Pancreas (tissue), 10 donors: Measurements from ENCODE around the gene VPS51. TPM values are rescaled to one million over a fixed set of nuclear protein-coding genes. Genes with fewer than 3 reads are reported as not detected.

ENCODE experiments used
- ATAC-seq, 4 donors: fragments of 200-7000 bp; cut with Tn5 transposase; one replicate each; pipeline versions ENCODE4 v1.8.0 to v1.9.1; 2020; ENCODE audit warnings: mild to moderate bottlenecking in 4 of 4, moderate library complexity in 4 of 4
- DNase-seq, 6 donors: peaks; one replicate each; pipeline ENCODE4 v3.0.0-alpha.2; 2020
- FAIRE-seq: peaks from 2 replicates; lab custom pipeline; 2012; peaks lifted over from hg19 to GRCh38; lab: Jason Lieb, UNC
- H3K27ac ChIP-seq, 4 donors: fragments of 200-600 bp; sonication (generic); 1 replicate in 3 of 4; 2 replicates in 1 of 4; pipeline versions ENCODE4 v1.5.0 to v1.8.0; 2020
- H3K27me3 ChIP-seq, 4 donors: fragments of 200-600 bp; one replicate each; pipeline ENCODE4 v1.8.0; 2021
- H3K36me3 ChIP-seq, 3 donors: fragments of 200-600 bp; sonication (generic) in 1 of 3; one replicate each; pipeline versions ENCODE4 v1.5.0 to v1.8.0; 2020 to 2021
- H3K4me1 ChIP-seq, 3 donors: fragments of 200-600 bp; one replicate each; pipeline ENCODE4 v1.8.0; 2021
- H3K4me3 ChIP-seq, 4 donors: fragments of 200-600 bp; sonication (generic) in 2 of 4; one replicate each; pipeline versions ENCODE4 v1.5.0 to v1.8.0; 2020 to 2021
- H3K9me3 ChIP-seq, 4 donors: fragments of 200-600 bp; one replicate each; pipeline ENCODE4 v1.8.0; 2021
- CTCF ChIP-seq, 4 donors: fragments of 200-600 bp; sonication (generic) in 3 of 4; IDR thresholded peaks; one replicate each; pipeline versions ENCODE4 v1.5.0 to v1.8.0; 2021; ENCODE audit warnings: antibody characterized with exemption in 4 of 4
- WGBS, 2 donors: extraction: QIAGEN DNeasy Blood & Tissue Kit; methylation state at CpG; one replicate each; pipeline ENCODE4 v1.1.7; 2013; 5-methylcytosine and 5-hydroxymethylcytosine counted together
- intact Hi-C, 3 donors: fragments of 100-400 bp; cut with DNase I; formaldehyde crosslinking; loops; one replicate each; pipeline versions ENCODE4 v1.11.1 to v1.14.2; 2022
- polyA plus RNA-seq, 2 donors: library from polyadenylated mRNA; stranded (reverse); fragments of 200-250 nt; gene quantifications; one replicate each; pipeline ENCODE4 v1.2.3, GENCODE V29; 2013
- total RNA-seq, 6 donors: library from RNA; stranded (reverse); fragmentation: NEBNext Ultra II Directional in 4 of 6; extraction: Animal tissue kit (Norgen Biotek cat#: 25700) in 4 of 6; gene quantifications; one replicate each; pipeline versions ENCODE4 v1.2.1 to v1.2.4, GENCODE V29; 2021 to 2023
- donor health status: healthy with polysubstance abuse.
- donor health status: DM: no; HTN: no; CAD: no; lungs with moderate emphysema.
- donor health status: DM: no; HTN: no; CAD: no.
- donor health status: control.
- donor health status: control.
- donor health status: Bipolar disorder and iron deficiency.
- donor health status: DM: yes; HTN: yes; CAD: no.
- donor health status: DM: no; HTN: no; CAD: no.
- donor health status: DM: no; HTN: no; CAD: no.
- donor health status: DM: yes; HTN: yes; CAD: no.

Gene VPS51
- total and polyA plus RNA-seq, 8 donors: 85.4 to 179 (median 130) TPM

GRCh38 chr11:65065851-65066250 is 30.2 kb upstream of the VPS51 start:
- TF ChIP-seq CTCF (IDR thresholded peaks at IDR 0.05): no peak
- Histone ChIP-seq H3K27me3 (no peaks in the 10 kb centered on the region), H3K4me3 (no peak overlapping the region), H3K4me1 (no peaks in the 10 kb centered on the region), H3K9me3 (no peaks in the 10 kb centered on the region), H3K36me3 (no peaks in the 10 kb centered on the region), H3K27ac (no peak overlapping the region)
- ATAC-seq: no peak
- intact Hi-C loops: no loop called here
- 66 to 73% methylated on average over 7 of the region's 7 CpGs for WGBS, 2 donors
- no peak for DNase-seq
- FAIRE-seq: no peak

- no peaks in the 10 kb centered on the region for H3K4me1 ChIP-seq
- no peak for TF ChIP-seq CTCF (IDR thresholded peaks at IDR 0.05)
- H3K9me3 ChIP-seq: no peaks in the 10 kb centered on the region
- ATAC-seq (no peak), FAIRE-seq (no peak), DNase-seq (no peak)
- no peaks in the 10 kb centered on the region for H3K27me3 ChIP-seq
- intact Hi-C loops: no loop called here
- H3K36me3 ChIP-seq: no peaks in the 10 kb centered on the region
- 80 to 81% methylated on average over 11 of the region's 11 CpGs for WGBS, 2 donors
- no peak overlapping the region for H3K27ac ChIP-seq
- no peak overlapping the region for H3K4me3 ChIP-seq
These were observed 29.7 kb upstream of the VPS51 start for GRCh38 chr11:65066315-65066714.

- no peak for TF ChIP-seq CTCF (IDR thresholded peaks at IDR 0.05)
- Histone ChIP-seq H3K4me3 (no peak overlapping the region), H3K9me3 (no peaks in the 10 kb centered on the region), H3K4me1 (no peaks in the 10 kb centered on the region), H3K27ac (no peak overlapping the region), H3K36me3 (no peaks in the 10 kb centered on the region), H3K27me3 (no peaks in the 10 kb centered on the region)
- DNase-seq (no peak), ATAC-seq (no peak), FAIRE-seq (no peak)
- intact Hi-C loops: no loop called here
- WGBS, 2 donors: 85 to 88% methylated on average over 4 of the region's 4 CpGs
These were observed 29.2 kb upstream of the VPS51 start for GRCh38 chr11:65066805-65067291.

GRCh38 chr11:65067446-65067845 is 28.6 kb upstream of the VPS51 start:
- no peak for TF ChIP-seq CTCF (IDR thresholded peaks at IDR 0.05)
- DNase-seq: no peak
- H3K4me1 ChIP-seq: no peaks in the 10 kb centered on the region
- no peak overlapping the region for H3K4me3 ChIP-seq
- no peaks in the 10 kb centered on the region for H3K9me3 ChIP-seq
- no peak overlapping the region for H3K27ac ChIP-seq
- 75 to 80% methylated on average over 10 of the region's 10 CpGs for WGBS, 2 donors
- no peak for ATAC-seq
- intact Hi-C loops: no loop called here
- FAIRE-seq: no peak
- H3K36me3 ChIP-seq: no peaks in the 10 kb centered on the region
- H3K27me3 ChIP-seq: no peaks in the 10 kb centered on the region

GRCh38 chr11:65069217-65069616 is 26.8 kb upstream of the VPS51 start:
- FAIRE-seq: no peak
- ATAC-seq: no peak
- Histone ChIP-seq H3K4me3 (no peak overlapping the region), H3K27ac (no peak overlapping the region), H3K9me3 (no peaks in the 10 kb centered on the region), H3K36me3 (no peaks in the 10 kb centered on the region), H3K27me3 (no peaks in the 10 kb centered on the region), H3K4me1 (no peaks in the 10 kb centered on the region)
- no peak for DNase-seq
- 52 to 53% methylated on average over 9 of the region's 9 CpGs for WGBS, 2 donors
- intact Hi-C loops: no loop called here
- no peak for TF ChIP-seq CTCF (IDR thresholded peaks at IDR 0.05)
